NCI-H2081 treated with DMSO at 0.1 percent for 48 hours (cell line): ENCODE measurements around the gene NHSL2.

Experiments
- DNase-seq: peaks from one replicate; lab custom pipeline; 2025; lab: John Stamatoyannopoulos, UW

NHSL2 gene

DNA sequence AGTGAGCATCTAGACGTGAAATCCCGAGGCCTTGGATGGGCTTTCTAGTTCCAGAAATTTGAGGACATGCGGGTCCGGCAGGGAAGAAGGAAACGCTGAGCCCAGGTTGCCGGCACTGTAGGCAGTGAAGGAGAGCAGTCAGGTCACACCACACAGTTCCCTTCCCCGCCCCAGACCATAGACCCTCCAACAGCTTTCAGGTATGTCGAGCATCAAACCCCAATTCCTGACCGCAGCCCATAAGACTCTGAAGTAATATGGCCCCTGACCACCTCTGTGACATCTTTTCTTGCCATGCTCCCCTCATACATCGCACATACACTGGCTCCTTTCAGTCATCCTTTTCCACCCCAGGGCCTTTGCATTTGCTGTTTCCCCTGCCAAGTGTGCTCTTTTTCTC lies 198.0 kb downstream of the NHSL2 start:
- DNase-seq: no peak

DNA sequence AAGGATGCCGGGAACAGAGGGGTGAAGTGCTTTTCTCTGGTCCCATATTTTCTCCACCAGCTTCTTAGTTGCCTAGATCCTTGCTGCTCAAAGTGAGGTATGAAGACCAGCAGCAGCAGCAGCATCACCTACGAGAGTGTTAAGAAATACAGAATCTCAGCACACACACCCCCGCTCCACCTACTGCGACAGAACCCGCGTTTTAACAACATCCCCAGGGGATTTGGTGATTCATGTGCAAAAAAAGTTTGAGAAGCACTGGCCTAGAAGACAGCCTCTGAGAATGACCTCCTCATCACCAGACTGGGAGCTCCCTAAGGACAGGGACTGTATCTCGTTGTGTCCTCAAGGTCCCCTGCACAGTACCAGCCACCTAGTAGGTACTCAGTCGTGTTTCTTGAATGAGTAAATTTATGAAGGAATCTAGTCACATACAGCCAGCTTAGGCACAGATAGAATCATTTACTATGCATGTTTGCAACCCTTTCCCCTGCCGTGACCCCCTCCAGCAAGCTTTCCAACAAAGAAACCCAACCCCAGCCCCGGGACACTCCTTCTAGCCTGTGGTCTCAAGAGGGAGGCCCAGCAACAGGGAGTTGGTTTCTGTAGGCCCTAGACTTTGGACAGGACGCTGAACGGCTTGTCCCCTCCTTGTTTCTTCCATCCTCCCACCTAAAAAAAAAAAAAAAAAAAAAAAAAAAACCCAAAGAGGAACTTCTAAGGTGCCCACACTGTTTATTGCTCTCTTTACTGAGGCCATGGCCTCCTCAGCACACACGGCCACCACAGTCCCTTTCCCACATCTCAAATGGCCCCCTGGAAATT lies 199.6 kb downstream of the NHSL2 start:
- no peak for DNase-seq

DNA sequence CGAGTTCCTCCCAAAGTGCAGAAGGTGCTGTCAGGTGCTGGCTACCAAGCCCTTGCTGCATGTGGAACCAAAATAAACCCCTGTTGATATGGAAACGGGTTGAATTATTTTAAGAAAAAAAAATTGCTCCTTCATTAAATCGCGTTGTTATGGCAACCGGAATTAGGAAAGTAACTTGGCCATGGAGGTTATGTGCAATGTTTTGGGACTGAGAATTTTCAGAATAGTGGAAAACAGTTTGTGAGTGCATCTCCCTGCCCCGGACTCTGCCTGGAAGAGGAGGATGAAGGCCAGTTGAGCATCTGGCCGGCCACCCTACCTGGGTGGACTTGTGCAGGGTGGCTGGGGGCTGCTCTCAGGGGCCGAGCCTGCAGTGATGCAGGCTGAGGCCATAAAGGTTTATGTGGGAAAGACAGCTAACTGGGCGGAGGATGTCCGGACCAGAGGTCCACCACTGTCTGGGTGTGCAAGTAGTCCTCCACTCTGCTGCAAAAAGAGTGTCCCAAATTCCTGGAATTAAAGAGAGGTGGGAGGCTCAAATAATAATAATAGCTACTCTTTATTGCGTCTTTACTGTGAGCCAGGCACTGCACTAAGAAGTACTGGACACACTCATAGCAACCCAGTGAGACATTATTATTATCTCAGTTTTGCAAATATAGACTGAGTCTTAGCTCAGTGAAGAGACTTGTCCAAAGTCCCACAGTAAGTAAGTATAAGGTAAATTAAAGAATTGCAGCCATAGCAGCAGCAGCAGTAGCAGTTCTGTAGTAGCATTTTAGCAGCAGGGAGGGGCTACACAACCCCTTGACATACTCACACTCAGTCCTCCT lies 200.4 kb downstream of the NHSL2 start:
- DNase-seq: no peak

DNA sequence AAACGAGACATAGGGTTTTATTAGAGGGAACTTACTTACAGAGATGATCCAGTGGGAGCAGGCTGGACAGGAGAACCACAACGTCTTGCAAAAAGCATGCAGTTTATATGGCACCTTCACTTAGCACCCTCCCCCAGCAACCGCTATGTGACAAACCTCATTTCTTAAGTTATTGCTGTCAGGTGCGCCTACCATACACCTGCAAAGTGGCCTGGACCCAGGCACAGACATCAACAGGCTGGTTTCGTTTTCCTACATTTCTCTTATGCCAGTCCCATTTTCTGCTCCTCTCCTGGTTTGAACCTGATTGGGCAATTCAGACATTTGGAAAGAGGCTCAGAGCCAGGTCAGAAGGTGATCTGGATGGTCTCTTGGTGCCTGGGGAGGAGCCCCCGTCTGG lies 202.8 kb downstream of the NHSL2 start:
- no peak for DNase-seq

DNA sequence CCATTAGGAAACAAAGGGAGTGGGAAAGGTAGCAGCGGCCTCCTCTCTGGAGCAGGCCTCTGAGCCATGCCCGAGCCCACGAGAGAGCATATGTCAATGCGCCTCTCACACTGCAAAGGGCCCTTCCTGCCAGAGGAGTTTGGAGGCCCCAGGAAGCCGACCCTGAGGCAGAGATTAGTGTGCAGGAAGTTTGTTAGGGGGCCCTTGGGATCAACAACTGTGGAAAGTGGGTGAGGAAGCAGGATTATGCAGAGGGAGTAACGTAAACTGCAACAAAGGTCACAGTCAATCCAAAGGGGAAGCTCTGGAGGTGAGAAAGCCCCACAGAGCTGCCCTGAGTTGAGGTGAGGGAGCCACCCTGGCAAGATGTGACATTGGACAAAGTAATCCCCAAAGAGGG lies 203.7 kb downstream of the NHSL2 start:
- DNase-seq: no peak

DNA sequence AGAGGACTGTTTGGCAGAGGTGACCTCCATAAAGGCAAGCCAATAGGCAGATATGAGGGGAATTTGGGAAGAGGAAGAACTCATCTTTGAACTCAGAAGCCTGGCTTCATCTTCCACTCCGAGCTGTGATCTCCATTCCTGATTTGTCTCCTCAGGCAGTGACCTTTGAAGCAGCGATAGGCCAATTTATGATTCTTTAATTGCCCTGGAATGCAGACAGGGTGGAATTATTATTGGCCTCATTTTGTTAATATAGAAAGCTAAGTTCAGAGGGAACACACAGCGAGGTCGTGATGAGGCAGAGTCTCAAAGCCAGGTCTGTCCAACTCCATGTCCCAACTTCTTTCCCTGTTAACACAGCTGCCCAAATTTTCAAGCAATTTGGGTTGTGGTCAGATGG lies 204.2 kb downstream of the NHSL2 start:
- DNase-seq: no peak

DNA sequence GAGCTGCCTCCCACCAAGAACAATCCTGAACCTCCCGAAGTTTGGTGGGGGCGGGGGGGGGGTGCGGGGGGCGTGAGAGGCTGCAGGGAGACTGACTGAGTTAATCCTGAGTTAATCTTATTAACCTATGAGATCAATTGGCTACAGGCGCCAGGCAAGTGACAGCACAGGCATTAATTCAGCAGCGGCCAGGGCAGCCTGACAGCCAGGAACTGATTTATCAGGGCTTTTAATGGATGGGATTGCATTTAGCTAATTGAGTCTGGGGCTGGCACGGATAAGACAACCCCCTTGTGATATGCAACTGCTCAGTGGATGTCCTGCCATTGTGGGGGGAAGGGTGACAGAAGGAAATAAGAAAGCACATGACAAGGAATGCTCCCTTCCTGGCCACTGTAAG lies 204.7 kb downstream of the NHSL2 start:
- no peak for DNase-seq

DNA sequence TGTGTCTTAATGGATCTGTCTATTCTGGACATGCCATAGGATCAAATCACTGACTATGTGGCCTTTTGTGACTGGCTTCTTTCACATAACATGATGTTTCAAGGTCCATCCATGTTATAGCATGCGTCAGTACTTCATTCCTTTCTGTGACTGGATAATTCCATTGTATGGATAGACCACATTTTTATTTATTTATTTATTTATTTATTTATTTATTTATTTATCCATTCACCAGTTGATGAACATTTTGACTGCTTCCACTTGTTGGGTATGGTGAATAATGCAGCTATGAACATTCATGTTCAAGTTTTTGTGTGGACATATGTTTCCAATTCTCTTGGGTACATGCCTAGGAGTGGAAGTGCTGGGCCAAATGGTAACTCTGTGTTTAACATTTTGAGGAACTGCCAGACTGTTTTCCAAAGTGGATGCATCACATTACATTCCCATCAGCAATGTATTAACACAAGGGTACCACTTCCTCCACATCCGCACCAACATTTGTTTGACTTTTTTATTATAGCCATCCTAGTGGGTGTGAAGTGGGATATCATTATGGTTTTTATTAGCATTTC lies 207.1 kb downstream of the NHSL2 start:
- DNase-seq: no peak

DNA sequence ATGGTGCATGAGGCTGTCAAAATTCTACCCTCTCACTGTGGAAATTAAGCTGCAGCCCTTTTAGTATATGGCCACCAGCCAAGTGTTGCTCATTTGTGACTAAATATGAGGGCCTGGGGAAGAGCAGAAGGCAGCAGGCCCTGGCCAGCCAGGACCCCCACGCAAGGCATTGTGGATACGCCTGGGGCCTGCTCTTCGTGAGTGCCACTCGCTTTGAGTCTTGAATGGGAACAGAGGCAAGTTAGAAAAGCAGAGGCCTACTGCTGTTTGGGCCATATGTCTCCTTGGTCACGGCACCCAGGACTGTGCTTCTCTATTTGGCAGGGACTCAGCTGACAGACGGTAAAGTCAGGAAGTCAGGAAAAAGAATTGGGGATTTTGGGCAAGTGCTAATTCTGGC lies 210.2 kb downstream of the NHSL2 start:
- DNase-seq: no peak

DNA sequence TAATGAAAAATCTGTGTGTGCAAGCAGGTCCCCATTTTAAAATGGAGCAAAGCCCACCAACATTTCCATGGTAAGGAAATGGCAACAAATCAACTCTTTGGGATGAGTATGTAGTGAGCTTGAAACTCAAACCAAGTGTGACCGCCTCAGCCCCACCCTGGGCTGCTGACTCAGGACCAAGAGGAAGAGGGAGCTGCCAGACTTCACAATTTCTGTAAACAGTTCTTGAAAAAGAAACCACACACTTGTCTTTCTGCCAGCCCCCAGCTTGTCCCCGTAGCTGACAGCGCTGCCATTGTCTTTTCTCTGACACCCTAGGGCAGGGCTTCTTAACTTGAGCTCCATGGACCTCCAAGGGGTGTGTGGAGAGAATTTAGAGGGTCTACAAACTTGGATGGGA lies 210.7 kb downstream of the NHSL2 start:
- no peak for DNase-seq

DNA sequence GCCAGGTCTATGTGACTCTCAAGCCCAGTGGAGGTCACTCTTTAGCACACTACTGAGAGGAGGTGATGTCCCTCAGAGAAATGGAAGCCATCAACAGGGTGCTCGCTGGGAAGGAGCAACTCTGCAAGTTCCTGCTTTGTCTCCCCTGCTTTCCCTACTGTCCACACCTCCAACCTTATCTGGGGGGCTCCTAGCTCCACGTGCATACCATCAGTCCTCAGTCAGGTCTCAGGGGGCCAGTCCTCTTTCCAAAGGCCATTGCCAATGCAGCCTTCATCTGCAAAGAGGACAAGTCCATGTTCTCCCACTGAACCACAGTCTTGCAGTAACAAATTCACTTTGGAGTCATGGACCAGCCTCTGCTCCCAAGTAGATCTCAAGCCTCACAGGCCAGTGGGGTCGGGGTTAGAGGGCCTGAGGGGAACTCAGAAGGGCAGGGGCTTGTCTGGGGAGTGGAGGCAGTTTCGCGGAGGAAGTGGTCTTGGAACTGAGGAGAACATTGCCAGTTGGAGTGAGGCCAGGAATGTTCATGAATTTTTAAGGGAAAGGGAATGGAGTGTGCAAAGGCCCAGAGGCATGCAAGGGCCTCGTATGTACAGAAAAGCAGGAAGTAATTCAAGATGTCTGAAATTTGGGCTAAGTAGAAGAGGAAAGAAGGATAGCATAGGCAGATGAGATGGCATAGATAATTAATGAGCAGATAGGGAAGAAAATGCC lies 212.1 kb downstream of the NHSL2 start:
- DNase-seq: no peak

DNA sequence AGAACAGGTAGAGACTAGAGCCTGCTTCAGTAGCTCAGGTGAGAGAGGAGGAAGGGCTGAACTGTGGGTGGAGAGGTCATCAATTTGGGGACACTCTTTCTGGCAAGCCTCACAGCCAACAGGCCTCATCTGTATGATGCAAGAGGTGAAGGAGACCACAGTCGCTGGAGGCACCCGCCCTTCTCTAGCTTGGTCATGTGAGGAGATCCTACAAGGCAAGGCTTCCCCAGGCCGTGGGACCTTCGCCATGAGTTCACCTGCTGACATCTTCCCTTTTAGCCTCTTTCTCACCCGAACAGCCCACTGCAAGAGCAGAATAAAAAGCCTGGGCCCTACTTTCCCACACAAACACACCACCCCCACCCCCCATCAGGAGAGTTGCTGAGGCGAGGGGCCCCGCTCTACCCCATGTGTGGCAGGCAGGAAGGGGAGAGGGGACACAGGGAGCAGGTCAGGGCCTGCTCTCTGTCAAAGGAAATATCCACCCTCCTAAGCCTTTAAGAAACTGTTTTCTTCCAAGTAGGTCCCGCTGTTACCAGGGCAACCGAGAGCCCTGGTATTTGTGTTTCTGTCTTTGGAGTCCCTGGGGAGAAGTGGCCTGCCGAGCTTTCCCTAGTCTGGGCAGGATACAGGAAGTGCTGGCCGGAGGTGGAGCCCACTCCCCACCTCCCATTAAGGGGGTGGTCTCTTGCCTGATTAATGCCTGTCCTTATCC lies 213.0 kb downstream of the NHSL2 start:
- no peak for DNase-seq

DNA sequence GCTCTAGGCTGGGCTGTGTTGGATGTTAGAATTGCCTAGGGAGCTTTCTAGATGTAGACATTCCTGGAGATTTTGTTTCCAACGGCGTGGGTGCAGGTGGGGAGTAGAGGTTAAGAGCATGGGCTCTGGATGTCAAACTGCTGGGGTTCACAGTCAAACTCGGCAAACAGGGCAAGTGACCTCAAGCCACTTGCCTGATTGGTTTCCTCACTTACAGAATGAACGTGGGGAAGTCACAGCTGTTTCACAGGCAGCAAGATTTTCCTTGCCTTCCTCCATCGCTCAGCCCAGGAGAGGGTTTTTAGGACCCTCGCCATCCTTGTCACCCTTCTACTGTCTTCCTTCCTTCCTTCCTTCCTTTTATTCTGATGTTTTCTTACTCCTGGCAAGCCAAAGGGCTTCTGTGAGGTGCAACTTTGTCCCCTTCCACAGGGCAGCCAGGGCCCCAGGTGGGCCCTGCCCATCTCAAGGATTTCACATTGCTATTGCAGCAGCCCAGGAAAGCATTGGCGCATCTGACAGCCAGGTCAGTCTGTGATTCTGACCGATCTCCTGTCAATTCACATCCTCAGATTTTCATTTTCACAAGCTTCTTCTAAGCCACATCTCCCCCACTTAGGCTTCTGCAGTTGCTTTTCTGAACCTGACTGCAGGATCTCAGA lies 214.0 kb downstream of the NHSL2 start:
- no peak for DNase-seq

DNA sequence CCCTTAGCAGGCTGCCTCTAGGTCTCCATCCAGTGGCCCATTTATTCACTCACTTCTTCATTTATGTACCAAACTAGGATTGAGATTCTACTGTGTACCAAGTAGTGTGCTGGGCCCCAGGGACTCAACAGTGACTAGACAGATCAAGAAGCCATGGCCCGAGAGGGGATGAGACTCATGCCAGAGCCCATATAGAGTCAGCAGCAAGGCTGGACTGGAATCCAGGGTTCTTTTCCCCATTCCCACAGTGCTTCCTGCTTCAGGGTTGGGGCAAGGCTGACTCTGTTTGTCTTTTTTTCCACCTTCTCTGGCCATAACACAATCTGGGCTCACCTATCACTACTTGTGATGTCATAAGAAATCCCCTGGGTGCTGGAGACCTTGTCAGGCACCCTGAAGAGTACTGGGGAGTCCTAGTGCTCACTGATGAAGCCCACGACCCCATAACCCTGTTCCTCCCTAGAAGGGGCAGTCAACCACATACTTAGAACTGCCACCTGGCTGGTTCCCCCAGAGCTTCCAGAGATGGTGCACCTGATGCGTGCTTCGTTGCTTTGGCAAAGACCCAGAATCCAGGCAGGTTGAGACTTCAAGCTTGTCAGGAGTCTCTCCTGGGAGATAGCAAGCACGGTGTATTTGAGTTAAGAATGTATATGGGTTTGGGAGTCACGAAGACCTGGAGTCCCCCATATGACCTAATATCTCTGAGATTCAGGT lies 214.8 kb downstream of the NHSL2 start:
- peak; percentile 37 for DNase-seq

DNA sequence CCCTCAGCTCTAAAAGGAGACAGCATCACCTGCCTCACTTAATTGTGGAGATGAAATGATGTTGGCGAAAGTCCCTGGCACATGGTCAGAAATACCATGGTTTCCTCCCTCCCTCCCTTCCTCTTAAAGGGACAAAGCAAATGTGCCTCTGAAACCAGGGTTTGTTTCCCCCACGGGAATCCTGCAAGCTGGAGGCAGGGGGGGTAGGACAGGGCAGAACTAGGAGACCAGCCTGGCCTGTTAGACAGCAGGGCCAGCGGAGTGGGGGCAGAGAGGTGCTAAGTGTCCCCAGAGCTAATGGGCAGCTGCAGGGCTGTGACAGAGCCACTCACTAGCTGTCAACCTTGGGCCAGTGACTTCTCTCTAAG lies 215.4 kb downstream of the NHSL2 start:
- peak; percentile 37 for DNase-seq

DNA sequence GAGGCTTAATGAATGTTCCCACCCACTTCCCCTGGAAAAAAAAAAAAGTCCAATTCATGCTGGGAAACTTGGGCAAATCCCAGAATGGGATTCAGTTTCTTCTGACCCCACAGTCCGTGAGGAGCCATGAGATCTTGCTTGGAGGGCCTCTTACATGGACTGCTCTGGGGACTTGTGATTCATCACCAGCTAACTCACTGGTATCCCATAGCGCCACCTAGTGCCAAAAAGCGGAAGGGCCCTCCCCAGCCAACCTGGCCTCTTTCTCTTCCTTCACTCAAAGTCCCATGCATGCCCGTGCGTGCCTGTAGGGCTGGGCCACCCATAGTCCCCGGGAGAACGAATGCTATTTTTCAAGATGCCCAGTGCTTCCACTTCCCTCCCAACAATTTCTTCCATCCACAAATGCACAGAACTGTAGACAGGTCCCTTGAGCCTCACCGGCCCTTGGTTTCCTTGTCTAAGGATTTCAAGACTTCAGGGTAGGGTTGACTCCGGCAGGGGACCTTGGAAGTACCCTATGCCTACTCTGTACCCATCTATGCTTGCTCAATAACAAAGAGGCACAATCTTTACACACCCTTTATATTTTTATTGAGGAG lies 216.0 kb downstream of the NHSL2 start:
- DNase-seq: peak; percentile 22

DNA sequence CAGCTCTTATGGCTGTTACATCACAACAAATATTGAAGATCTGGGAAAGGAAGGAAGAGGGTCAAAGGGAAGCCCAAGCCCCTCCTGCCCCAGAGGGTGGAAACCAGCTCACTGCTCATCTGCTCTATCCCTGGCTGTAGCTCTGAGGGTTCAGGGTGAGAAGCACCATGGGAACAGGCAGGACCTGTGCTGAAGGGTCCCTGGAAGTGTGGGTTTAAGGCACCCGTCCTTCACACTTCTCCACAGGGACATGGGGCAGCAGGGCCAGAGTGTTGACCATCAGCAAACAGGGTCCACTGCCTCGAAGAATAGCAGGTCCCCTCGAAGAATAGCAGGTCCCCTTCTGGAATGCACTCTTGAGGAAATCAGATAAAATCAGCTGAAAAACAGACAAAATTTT lies 216.7 kb downstream of the NHSL2 start:
- no peak for DNase-seq

DNA sequence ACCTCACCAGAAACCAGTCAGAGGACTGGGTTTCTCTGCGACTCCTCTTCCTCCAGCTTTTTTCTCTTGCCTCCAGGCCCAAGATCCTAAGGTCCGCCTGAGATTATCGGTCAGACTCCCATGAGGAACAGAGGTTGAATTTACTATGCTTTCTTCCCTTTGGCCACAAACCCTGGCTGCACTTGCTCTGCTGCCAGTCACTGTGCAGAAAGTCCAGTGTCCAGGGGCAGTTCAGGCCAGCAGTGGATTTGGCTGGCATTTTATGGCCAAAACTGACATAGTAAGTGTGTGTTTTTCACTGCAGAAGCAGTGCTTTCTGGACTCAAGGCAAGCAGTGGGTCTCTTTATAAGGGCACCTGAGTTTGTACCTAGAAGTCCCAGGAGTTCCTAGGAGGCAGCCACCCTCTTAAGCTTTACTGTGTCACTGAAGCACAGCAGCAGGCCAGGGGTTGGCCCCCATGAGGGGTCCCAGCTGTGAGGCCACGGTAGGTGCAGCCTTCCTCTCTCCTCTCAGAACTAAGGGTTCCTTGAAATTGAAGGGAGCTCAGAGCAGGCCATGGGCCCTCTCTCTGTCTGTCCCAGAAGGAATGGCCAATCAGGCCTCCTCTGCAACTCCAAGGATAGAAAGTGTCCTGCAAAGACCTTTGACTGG lies 217.7 kb downstream of the NHSL2 start:
- DNase-seq: no peak

DNA sequence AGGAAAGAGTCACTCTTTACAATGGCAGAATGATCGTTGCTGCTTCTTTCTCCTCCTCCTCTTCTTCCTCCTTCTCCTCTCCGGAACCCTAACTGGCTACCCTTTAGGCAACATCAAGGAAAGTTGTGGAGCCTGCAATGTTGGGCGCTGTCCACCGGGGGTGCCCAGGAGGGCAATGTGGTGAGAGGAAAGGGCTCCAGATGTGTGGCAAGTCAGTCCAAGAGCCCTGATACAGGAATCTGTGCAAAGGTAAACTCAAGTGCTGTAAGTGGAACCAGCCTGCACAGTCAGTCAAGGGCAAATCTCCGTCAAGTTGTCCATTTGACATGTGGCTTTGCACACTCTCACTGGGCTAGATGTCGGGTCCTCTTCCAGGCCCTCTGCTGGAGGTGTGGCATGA lies 218.2 kb downstream of the NHSL2 start:
- no peak for DNase-seq

DNA sequence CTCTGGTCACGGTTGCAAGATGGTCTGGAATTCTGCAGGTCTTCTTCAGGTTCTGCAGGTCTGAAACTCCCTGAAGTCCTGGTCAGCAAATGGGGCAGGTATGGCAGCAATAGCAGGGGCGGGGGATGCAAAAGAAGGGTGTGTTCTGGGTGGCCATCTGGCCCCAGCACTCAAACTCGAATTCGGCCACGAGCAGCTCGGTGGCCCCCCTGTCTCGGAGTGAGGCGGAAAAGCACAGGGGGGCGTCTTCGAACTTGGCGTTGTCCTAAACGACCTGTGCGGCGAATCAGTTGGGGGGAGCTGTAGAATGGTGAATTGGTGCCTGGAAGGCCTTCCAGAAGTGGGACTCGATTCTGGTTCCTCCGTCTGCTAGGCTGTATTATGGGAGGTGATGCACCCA lies 219.0 kb downstream of the NHSL2 start:
- DNase-seq: no peak
